Transverse colon (tissue), 4 donors: ENCODE results near the gene HS1BP3. TPM values are rescaled to one million over a fixed set of nuclear protein-coding genes. Genes with fewer than 3 reads are reported as not detected.
A peak's percentile ranks its signal among the peaks of the same experiment; 100 is the strongest.

Experiments
- DNase-seq: peaks from one replicate; pipeline ENCODE4 v3.0.0-alpha.2; 2019
- H3K27ac ChIP-seq, 4 donors: fragments of 200-600 bp; sonication (generic); 2 replicates each; pipeline ENCODE4 v1.5.1; 2016 to 2018; ENCODE audit warnings: inconsistent platforms in 4 of 4
- H3K27me3 ChIP-seq: fragments of 200-600 bp; sonication (generic); 2 replicates; pipeline ENCODE4 v1.5.1; 2017; ENCODE audit warnings: inconsistent platforms
- H3K36me3 ChIP-seq, 4 donors: fragments of 200-600 bp; sonication (generic); 2 replicates each; pipeline ENCODE4 v1.5.1; 2017 to 2019; ENCODE audit warnings: inconsistent platforms in 4 of 4
- H3K4me1 ChIP-seq, 4 donors: fragments of 200-600 bp; sonication (generic); 2 replicates each; pipeline ENCODE4 v1.5.1; 2017 to 2020; ENCODE audit warnings: inconsistent platforms in 4 of 4
- H3K4me3 ChIP-seq, 4 donors: fragments of 200-600 bp; sonication (generic); 1 replicate in 1 of 4; 2 replicates in 3 of 4; pipeline versions ENCODE4 v1.5.1 to v1.6.1; 2017 to 2019; ENCODE audit warnings: inconsistent platforms in 4 of 4
- H3K9me3 ChIP-seq, 2 donors: fragments of 200-600 bp; sonication (generic); 2 replicates each; pipeline ENCODE4 v1.5.1; 2017 to 2019; ENCODE audit warnings: inconsistent platforms in 2 of 2
- CTCF ChIP-seq, 5 experiments: fragments of 200-600 bp in 3 of 5; fragments of 450-650 bp in 2 of 5; sonication (generic) in 3 of 5; IDR thresholded peaks; 1 replicate in 2 of 5; 2 replicates in 3 of 5; pipeline ENCODE4 v1.5.1; 2016 to 2017; ENCODE audit warnings: antibody characterized with exemption in 5 of 5, inconsistent platforms in 3 of 5, mild to moderate bottlenecking in 2 of 5, moderate library complexity in 1 of 5
- EP300 ChIP-seq: sonication (generic); formaldehyde crosslinking; IDR thresholded peaks from one replicate; pipeline ENCODE4 v1.6.1; 2017; ENCODE audit warnings: antibody characterized with exemption, low read depth
- POLR2A ChIP-seq: fragments of 450-650 bp; IDR thresholded peaks from one replicate; pipeline ENCODE4 v1.6.1; 2016; ENCODE audit warnings: antibody characterized with exemption, mild to moderate bottlenecking, moderate library complexity
- POLR2AphosphoS5 ChIP-seq, 3 donors: sonication (generic); formaldehyde crosslinking; IDR thresholded peaks; one replicate each; pipeline ENCODE4 v1.6.1; 2016; ENCODE audit warnings: antibody characterized with exemption in 3 of 3
- WGBS, 2 donors: methylation state at CpG; one replicate each; pipeline ENCODE4 v1.1.5; 2018; ENCODE audit warnings: low coverage in 1 of 2; 5-methylcytosine and 5-hydroxymethylcytosine counted together
- in situ Hi-C, 4 donors: fragments of 200-750 bp; cut with MboI; loops; one replicate each; pipeline versions ENCODE4 v1.15.0 to v1.15.1; 2017; ENCODE audit warnings: low sequenced_read_pairs in 3 of 4, low pct_ligation_motif_present in 1 of 4, low pct_unique_long_range_greater_than_20kb in 1 of 4
- intact Hi-C: fragments of 100-400 bp; cut with DNase I; formaldehyde crosslinking; loops from one replicate; pipeline ENCODE4 v1.15.1; 2023; ENCODE audit warnings: low total_unique reads
- total RNA-seq, 4 donors: library from RNA; depleted of rRNA; stranded (reverse); fragments of >200 nt; gene quantifications; one replicate each; pipeline ENCODE4 v1.1.0, GENCODE V29; 2016

Gene HS1BP3
- total RNA-seq, 4 donors from 2014 or later: 29.5 to 44.2 (median 33.1) TPM

- intact Hi-C loops (no loop called here), in situ Hi-C loops (no loop called here)
- DNase-seq: peak; percentile 6
- WGBS, 2 donors: 85% methylated on average over 10 of the region's 10 CpGs; no CpG with 5 or more reads in 1 of the 2 donors
- Histone ChIP-seq H3K27ac (peak overlapping the region; percentile 21 to 65 (median 46)), H3K27me3 (no peaks in the 10 kb centered on the region), H3K9me3 (no peaks in the 10 kb centered on the region), H3K4me3 (no peak overlapping the region), H3K4me1 (peaks cover 13 to 47% (median 28%) of the 10 kb centered on the region in 4 donors), H3K36me3 (no peaks in the 10 kb centered on the region)
- TF ChIP-seq CTCF (IDR thresholded peaks at IDR 0.05) (no peak), POLR2AphosphoS5 (IDR thresholded peaks at IDR 0.05) (no peak), EP300 (no peak), POLR2A (no peak)
Observed at GRCh38 chr2:20599861-20600461, 50.9 kb downstream of the HS1BP3 start.

DNA sequence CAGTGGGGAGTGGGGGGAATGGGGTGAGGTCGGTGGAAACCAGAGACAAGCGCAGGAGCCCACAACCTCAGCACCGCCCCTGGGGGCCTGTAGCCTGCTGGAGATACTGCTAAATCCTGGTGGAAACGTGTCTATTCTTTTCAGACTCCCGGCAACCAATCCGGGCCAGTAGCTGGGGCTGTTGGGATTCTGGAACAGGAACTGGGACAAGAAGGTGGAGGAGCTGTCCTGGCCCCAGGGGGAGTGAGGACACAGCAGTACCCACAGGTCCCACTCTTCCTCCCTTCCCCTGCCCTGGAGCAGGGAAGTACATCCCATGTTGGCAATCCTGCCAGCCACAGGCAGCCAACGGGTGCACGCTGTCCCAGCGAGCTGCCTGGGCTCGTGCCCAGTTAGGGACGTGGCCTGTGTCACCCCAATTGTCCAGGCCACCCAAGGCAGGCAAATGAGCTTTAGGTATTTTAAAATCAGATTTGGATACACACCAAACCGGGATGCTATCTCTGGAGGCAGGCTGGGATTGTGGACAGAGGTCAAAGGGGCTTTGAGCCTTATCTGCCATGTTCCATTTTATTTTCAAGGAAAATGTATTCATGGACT lies 51.8 kb downstream of the HS1BP3 start:
- intact Hi-C loops: no loop called here
- DNase-seq: peak; percentile 8
- peaks cover 13 to 39% (median 27%) of the 10 kb centered on the region in 4 donors for H3K4me1 ChIP-seq

DNA sequence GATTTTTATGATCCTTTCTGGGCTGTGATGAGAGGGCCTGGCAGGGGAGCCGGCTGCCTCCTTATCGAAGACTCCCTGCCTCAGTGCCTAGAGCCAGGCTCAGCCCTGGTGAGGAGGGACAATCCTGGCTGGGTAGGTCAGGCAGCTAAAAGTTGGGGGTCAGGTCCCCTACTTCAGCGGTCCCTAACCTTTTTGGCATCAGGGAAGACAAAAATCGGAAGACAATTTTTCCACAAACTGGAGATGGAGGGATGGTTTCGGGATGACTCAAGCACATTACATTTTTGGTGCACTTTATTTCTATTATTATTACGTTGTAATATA lies 53.1 kb downstream of the HS1BP3 start:
- Histone ChIP-seq H3K9me3 (no peaks in the 10 kb centered on the region), H3K4me3 (no peak overlapping the region), H3K4me1 (peaks cover 13 to 37% (median 25%) of the 10 kb centered on the region in 4 donors), H3K27me3 (no peaks in the 10 kb centered on the region), H3K27ac (peak overlapping the region; percentile 62 to 73 (median 68)), H3K36me3 (no peaks in the 10 kb centered on the region)
- in situ Hi-C loops: no loop called here
- TF ChIP-seq POLR2A (no peak), CTCF (IDR thresholded peaks at IDR 0.05) (no peak), POLR2AphosphoS5 (IDR thresholded peaks at IDR 0.05) (no peak), EP300 (no peak)
- 81 to 100% methylated on average over 1 to 6 of the region's 6 CpGs for WGBS, 2 donors
- intact Hi-C loops: no loop called here
- DNase-seq: peak; percentile 4

More for the DNA sequence above, 51.8 kb downstream of the HS1BP3 start:
- WGBS, 2 donors: 88 to 100% methylated on average over 1 to 12 of the region's 12 CpGs
- Histone ChIP-seq H3K27me3 (no peaks in the 10 kb centered on the region), H3K36me3 (no peaks in the 10 kb centered on the region), H3K27ac (peak overlapping the region in 3 of 4 donors; percentile 18 to 56 (median 48)), H3K4me3 (no peak overlapping the region), H3K9me3 (no peaks in the 10 kb centered on the region)
- in situ Hi-C loops: no loop called here
- TF ChIP-seq POLR2AphosphoS5 (IDR thresholded peaks at IDR 0.05): no peak
- no peak for TF ChIP-seq EP300
- no peak for TF ChIP-seq POLR2A
- no peak for TF ChIP-seq CTCF (IDR thresholded peaks at IDR 0.05)

- intact Hi-C loops: no loop called here
- TF ChIP-seq POLR2AphosphoS5 (IDR thresholded peaks at IDR 0.05): peak; percentile 52 to 69 (median 62)
- peak; percentile 52 for TF ChIP-seq EP300
- TF ChIP-seq CTCF (IDR thresholded peaks at IDR 0.05): no peak
- H3K4me1 ChIP-seq: peaks cover 13 to 37% (median 25%) of the 10 kb centered on the region in 4 donors
Observed at GRCh38 chr2:20596973-20597859, 53.7 kb downstream of the HS1BP3 start.

More at GRCh38 chr2:20596973-20597859, 53.7 kb downstream of the HS1BP3 start:
- no peaks in the 10 kb centered on the region for H3K9me3 ChIP-seq
- peak overlapping the region; percentile 62 to 73 (median 71) for H3K27ac ChIP-seq
- in situ Hi-C loops: no loop called here
- 0 to 64% methylated on average over 1 to 9 of the region's 9 CpGs for WGBS, 2 donors
- DNase-seq: peak; percentile 46
- H3K27me3 ChIP-seq: no peaks in the 10 kb centered on the region
- no peak overlapping the region for H3K4me3 ChIP-seq
- H3K36me3 ChIP-seq: no peaks in the 10 kb centered on the region
